Keratinocyte (primary cell): ENCODE results near the gene RASA3. TPM values are rescaled to one million over a fixed set of nuclear protein-coding genes. Genes with fewer than 3 reads are reported as not detected.

Experiments used
- DNase-seq: peaks from one replicate; pipeline ENCODE4 v3.0.0-alpha.2; 2011; ENCODE audit warnings: low read depth, missing footprints, low spot score
- FAIRE-seq: peaks from 2 replicates; lab custom pipeline; 2011; peaks lifted over from hg19 to GRCh38; lab: Jason Lieb, UNC
- H2AFZ ChIP-seq: 2 replicates; pipeline ENCODE4 v1.6.0; 2012; ENCODE audit warnings: low read length, control low read depth, inconsistent platforms; ENCODE audit not compliant: control insufficient read depth
- H3K27ac ChIP-seq: 2 replicates; pipeline ENCODE4 v1.5.1; 2011; ENCODE audit warnings: low read length; ENCODE audit not compliant: control insufficient read depth, insufficient read depth
- H3K27me3 ChIP-seq: 3 replicates; pipeline ENCODE4 v1.6.0; 2011; ENCODE audit warnings: low read length; ENCODE audit not compliant: control insufficient read depth, insufficient read depth; ENCODE audit errors: extremely low read depth
- H3K36me3 ChIP-seq, 2 experiments: 2 replicates in 1 of 2; 3 replicates in 1 of 2; pipeline ENCODE4 v1.5.1; 2011; ENCODE audit warnings: low read length in 2 of 2, mild to moderate bottlenecking in 1 of 2; ENCODE audit not compliant: control insufficient read depth in 2 of 2, insufficient read depth in 2 of 2; ENCODE audit errors: extremely low read depth in 1 of 2
- H3K4me1 ChIP-seq: 3 replicates; pipeline ENCODE4 v1.5.1; 2011; ENCODE audit warnings: low read length; ENCODE audit not compliant: control insufficient read depth, insufficient read depth; ENCODE audit errors: extremely low read depth
- H3K4me2 ChIP-seq: 3 replicates; pipeline ENCODE4 v1.6.0; 2011; ENCODE audit warnings: low read depth, low read length; ENCODE audit not compliant: control insufficient read depth, insufficient read depth; ENCODE audit errors: extremely low read depth
- H3K4me3 ChIP-seq, 3 experiments: fragments of 200-600 bp in 1 of 3; sonication (generic) in 1 of 3; 2 replicates in 2 of 3; 3 replicates in 1 of 3; pipeline ENCODE4 v1.5.1; 2011 to 2016; ENCODE audit warnings: low read length in 3 of 3, mild to moderate bottlenecking in 3 of 3, control low read depth in 2 of 3, inconsistent platforms in 1 of 3, low read depth in 1 of 3, mixed read lengths in 1 of 3, mixed run types in 1 of 3, moderate library complexity in 1 of 3; ENCODE audit not compliant: control insufficient read depth in 2 of 3, insufficient read depth in 2 of 3; ENCODE audit errors: extremely low read depth in 1 of 3
- H3K79me2 ChIP-seq: 2 replicates; pipeline ENCODE4 v1.6.0; 2012; ENCODE audit warnings: low read length; ENCODE audit not compliant: control insufficient read depth, insufficient read depth
- H3K9ac ChIP-seq: 3 replicates; pipeline ENCODE4 v1.6.0; 2011; ENCODE audit warnings: low read length; ENCODE audit not compliant: control insufficient read depth, insufficient read depth; ENCODE audit errors: extremely low read depth
- H3K9me1 ChIP-seq: 3 replicates; pipeline ENCODE4 v1.6.0; 2011; ENCODE audit warnings: low read length; ENCODE audit not compliant: control insufficient read depth, insufficient read depth; ENCODE audit errors: extremely low read depth
- H3K9me3 ChIP-seq: 2 replicates; pipeline ENCODE4 v1.5.1; 2012; ENCODE audit warnings: low read depth, low read length; ENCODE audit not compliant: control insufficient read depth
- H4K20me1 ChIP-seq: 3 replicates; pipeline ENCODE4 v1.6.0; 2011; ENCODE audit warnings: low read length; ENCODE audit not compliant: control insufficient read depth, insufficient read depth; ENCODE audit errors: extremely low read depth
- EZH2 ChIP-seq: IDR thresholded peaks from one replicate; pipeline ENCODE4 v1.6.1; 2012; ENCODE audit warnings: inconsistent platforms, mild to moderate bottlenecking, low read length, moderate library complexity
- dilution Hi-C: fragments of 300-500 bp; cut with MboI; formaldehyde crosslinking; loops from one replicate; pipeline ENCODE4 v1.7.0; 2020; ENCODE audit warnings: low sequenced_read_pairs; ENCODE audit not compliant: extremely low pct_ligation_motif_present
- polyA plus RNA-seq, 5 experiments: library from polyadenylated mRNA; depleted of rRNA in 3 of 5; stranded (reverse) in 3 of 5; stranded (forward) in 1 of 5; unstranded in 1 of 5; fragments of >200 nt; gene quantifications; 1 replicate in 1 of 5; 2 replicates in 3 of 5; 3 replicates in 1 of 5; pipeline versions ENCODE4 v1.2.1 to v1.2.3, GENCODE V29; 2011 to 2012; ENCODE audit warnings: missing spikeins in 2 of 5, low read depth in 1 of 5, low replicate concordance in 1 of 5
- TF ChIP-seq, protein P1 (sequence below), 3 experiments: IDR thresholded peaks in 1 of 3; conservative IDR thresholded peaks in 1 of 3; optimal IDR thresholded peaks in 1 of 3; 2 replicates in 2 of 3; 3 replicates in 1 of 3; pipeline versions ENCODE3 to v1.5.1; 2011; ENCODE audit warnings: low read length in 3 of 3, mild to moderate bottlenecking in 3 of 3, moderate library complexity in 2 of 3, control low read depth in 1 of 3, inconsistent platforms in 1 of 3; ENCODE audit not compliant: insufficient read depth in 2 of 3; ENCODE audit errors: extremely low read depth in 1 of 3

RASA3 gene
- polyA plus RNA-seq, 1 donor (not counting 4 experiments of a cell fraction or from before 2014, with no cell fraction given): 4.1 TPM

DNA sequence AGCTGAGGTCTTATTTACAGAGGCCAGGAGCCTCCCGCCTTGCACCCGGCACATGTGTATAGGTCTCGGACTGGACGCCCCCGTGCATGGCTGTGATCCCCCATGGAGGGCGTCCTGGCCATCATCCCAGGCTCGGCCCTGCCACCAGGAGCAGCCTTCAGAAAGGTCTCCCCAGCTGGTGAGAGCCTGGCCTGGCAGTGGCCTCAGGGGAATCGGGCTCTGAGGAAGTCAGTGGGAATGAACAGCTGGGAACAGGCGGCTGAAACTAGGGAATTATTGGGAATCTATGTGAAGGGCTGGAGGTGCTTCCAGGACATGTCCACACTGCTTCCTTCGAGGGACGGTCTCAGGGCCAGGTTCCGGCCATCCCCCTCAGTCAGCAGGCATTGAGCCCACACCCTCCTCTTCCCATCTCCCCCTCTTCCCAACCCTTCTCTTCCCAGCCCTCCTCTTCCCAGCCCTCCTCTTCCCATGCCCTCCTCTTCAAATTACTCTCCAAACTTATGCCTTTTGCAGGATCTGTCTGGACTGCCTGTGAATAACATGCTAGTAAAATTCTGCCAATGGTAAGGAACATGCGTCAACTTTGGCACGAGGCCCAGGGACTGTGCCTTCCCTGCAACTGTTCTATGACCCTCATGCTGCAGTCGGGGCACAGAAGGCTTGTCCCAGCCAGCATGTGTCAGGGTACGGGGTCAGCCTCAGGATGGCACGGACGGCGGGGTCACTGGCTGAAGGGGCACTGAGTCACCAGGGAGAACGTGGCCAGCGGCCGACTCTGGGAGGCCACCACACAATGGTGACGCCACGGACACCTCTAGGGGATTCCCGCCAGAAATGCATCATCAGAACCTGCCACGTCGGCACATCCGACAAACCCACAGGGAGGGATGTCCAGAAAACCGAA, 134.3 kb downstream of the RASA3 start:
- Histone ChIP-seq H3K27me3 (no peaks in the 10 kb centered on the region), H3K9ac (no peak overlapping the region), H3K4me1 (no peaks in the 10 kb centered on the region), H3K9me3 (no peaks in the 10 kb centered on the region), H3K4me2 (no peak overlapping the region), H4K20me1 (no peaks in the 10 kb centered on the region), H3K27ac (no peak overlapping the region), H3K9me1 (no peaks in the 10 kb centered on the region), H3K4me3 (no peak overlapping the region), H3K36me3 (peaks cover 0 to 1% of the 10 kb centered on the region in 2 experiments), H2AFZ (no peak overlapping the region), H3K79me2 (no peaks in the 10 kb centered on the region)
- DNase-seq: no peak
- dilution Hi-C loops: no loop called here
- TF ChIP-seq EZH2: no peak
- TF ChIP-seq, protein P1, sequence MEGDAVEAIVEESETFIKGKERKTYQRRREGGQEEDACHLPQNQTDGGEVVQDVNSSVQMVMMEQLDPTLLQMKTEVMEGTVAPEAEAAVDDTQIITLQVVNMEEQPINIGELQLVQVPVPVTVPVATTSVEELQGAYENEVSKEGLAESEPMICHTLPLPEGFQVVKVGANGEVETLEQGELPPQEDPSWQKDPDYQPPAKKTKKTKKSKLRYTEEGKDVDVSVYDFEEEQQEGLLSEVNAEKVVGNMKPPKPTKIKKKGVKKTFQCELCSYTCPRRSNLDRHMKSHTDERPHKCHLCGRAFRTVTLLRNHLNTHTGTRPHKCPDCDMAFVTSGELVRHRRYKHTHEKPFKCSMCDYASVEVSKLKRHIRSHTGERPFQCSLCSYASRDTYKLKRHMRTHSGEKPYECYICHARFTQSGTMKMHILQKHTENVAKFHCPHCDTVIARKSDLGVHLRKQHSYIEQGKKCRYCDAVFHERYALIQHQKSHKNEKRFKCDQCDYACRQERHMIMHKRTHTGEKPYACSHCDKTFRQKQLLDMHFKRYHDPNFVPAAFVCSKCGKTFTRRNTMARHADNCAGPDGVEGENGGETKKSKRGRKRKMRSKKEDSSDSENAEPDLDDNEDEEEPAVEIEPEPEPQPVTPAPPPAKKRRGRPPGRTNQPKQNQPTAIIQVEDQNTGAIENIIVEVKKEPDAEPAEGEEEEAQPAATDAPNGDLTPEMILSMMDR (optimal IDR thresholded peaks at IDR 0.05 in 1 of 3, IDR thresholded peaks at IDR 0.05 in 1 of 3, conservative IDR thresholded peaks at IDR 0.05 in 1 of 3; ENCODE audit: extremely low read depth in 1 of 3, insufficient read depth in 2 of 3, low read length in 3 of 3): no peak
- no peak for FAIRE-seq

DNA sequence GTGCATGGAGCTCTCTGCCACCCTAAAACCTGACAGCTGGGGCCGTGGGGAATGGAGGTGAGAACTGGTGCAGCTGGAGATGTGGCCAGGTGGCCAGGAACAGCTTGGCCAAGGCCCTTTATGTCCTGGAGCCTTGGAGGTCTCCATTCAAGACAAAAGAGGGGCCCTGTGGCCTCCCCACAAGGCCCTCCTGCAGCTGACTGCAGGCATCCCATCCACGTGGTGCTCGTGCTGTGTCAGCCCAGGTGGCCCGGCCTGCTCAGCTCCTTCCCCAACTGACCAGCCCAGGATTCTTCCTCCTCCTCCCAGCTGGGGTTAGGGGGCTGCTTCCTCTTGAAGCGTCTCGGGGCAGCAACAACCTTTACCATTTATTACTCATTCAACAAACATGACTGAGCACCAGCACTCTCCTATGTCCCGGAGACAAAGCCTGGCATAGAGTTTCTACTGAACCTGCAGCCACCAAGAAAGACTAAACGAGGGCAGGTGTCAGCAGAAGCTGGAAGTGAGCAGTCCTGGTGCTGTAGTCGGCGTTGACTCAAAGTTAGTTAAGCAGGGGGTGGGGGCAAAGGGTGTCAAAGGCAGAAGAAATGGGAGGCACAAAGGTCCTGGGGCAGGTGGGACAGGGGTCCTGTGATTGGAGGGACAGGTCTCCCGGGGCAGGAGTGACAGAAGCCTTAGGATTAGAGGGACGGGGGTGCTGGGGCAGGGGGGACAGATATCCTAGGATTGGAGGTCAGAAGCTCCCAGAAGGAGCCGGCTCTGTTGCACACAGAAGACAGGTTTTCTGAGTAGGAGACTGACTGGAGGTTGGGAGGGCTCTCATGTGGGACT, 135.3 kb downstream of the RASA3 start:
- dilution Hi-C loops: no loop called here
- H3K27me3 ChIP-seq: no peaks in the 10 kb centered on the region
- DNase-seq (no peak), FAIRE-seq (no peak)
- no peak overlapping the region for H3K4me2 ChIP-seq
- H3K9ac ChIP-seq: no peak overlapping the region
- TF ChIP-seq EZH2: no peak
- TF ChIP-seq, protein P1 (optimal IDR thresholded peaks at IDR 0.05 in 1 of 3, IDR thresholded peaks at IDR 0.05 in 1 of 3, conservative IDR thresholded peaks at IDR 0.05 in 1 of 3; ENCODE audit: extremely low read depth in 1 of 3, insufficient read depth in 2 of 3, low read length in 3 of 3): no peak
- no peaks in the 10 kb centered on the region for H3K9me3 ChIP-seq
- no peaks in the 10 kb centered on the region for H3K4me1 ChIP-seq
- no peaks in the 10 kb centered on the region for H3K79me2 ChIP-seq
- H3K9me1 ChIP-seq: no peaks in the 10 kb centered on the region
- H4K20me1 ChIP-seq: no peaks in the 10 kb centered on the region
- H3K36me3 ChIP-seq: peaks cover 0 to 1% of the 10 kb centered on the region in 2 experiments
- H3K27ac ChIP-seq: no peak overlapping the region
- H3K4me3 ChIP-seq: no peak overlapping the region
- no peak overlapping the region for H2AFZ ChIP-seq
